MM.1S (cell line): ENCODE data around the gene CLN6.
A peak's percentile ranks its signal among the peaks of the same experiment; 100 is the strongest.

ENCODE experiments used
- DNase-seq: peaks from one replicate; pipeline ENCODE4 v3.0.0-alpha.2; 2015
- H2AFZ ChIP-seq: fragments of 300-600 bp; sonication (generic); 2 replicates; pipeline ENCODE4 v1.6.0; 2016; ENCODE audit warnings: antibody characterized with exemption, low read length
- H3F3A ChIP-seq: fragments of 300-600 bp; sonication (generic); 2 replicates; pipeline ENCODE4 v1.6.1; 2016; ENCODE audit warnings: mild to moderate bottlenecking, antibody characterized with exemption, low read length, moderate library complexity, mixed read lengths; ENCODE audit not compliant: insufficient read depth
- H3K27ac ChIP-seq: fragments of 300-600 bp; sonication (generic); 2 replicates; pipeline ENCODE4 v1.5.1; 2016; ENCODE audit warnings: mild to moderate bottlenecking, low read length
- H3K27me3 ChIP-seq: fragments of 300-600 bp; sonication (generic); replicated peaks from 2 replicates; pipeline ENCODE4 v1.6.0; 2016; ENCODE audit warnings: low read length; ENCODE audit not compliant: insufficient read depth
- H3K36me3 ChIP-seq: fragments of 300-600 bp; sonication (generic); replicated peaks from 2 replicates; pipeline ENCODE4 v1.6.1; 2016; ENCODE audit warnings: mild to moderate bottlenecking, low read length, mixed read lengths; ENCODE audit not compliant: insufficient read depth
- H3K4me1 ChIP-seq: fragments of 300-600 bp; sonication (generic); 2 replicates; pipeline ENCODE4 v1.6.1; 2016; ENCODE audit warnings: low read length, mixed read lengths
- H3K4me2 ChIP-seq: fragments of 300-600 bp; sonication (generic); 2 replicates; pipeline ENCODE4 v1.6.0; 2016; ENCODE audit warnings: low read depth, low read length
- H3K4me3 ChIP-seq: fragments of 300-600 bp; sonication (generic); 2 replicates; pipeline ENCODE4 v1.5.1; 2016; ENCODE audit warnings: low read length, mixed read lengths
- H3K79me2 ChIP-seq: fragments of 300-600 bp; sonication (generic); 2 replicates; pipeline ENCODE4 v1.6.1; 2016; ENCODE audit warnings: mixed run types, low read length, mixed read lengths
- H3K9ac ChIP-seq: fragments of 300-600 bp; sonication (generic); 2 replicates; pipeline ENCODE4 v1.6.1; 2016; ENCODE audit warnings: low read length, mixed read lengths
- H3K9me2 ChIP-seq: fragments of 300-600 bp; sonication (generic); replicated peaks from 2 replicates; pipeline ENCODE4 v1.6.1; 2016; ENCODE audit warnings: mild to moderate bottlenecking, low read length, mixed read lengths; ENCODE audit not compliant: insufficient read depth
- H3K9me3 ChIP-seq: fragments of 300-600 bp; sonication (generic); replicated peaks from 2 replicates; pipeline ENCODE4 v1.6.1; 2016; ENCODE audit warnings: mild to moderate bottlenecking, low read length, mixed read lengths; ENCODE audit not compliant: insufficient read depth
- H4K20me1 ChIP-seq: fragments of 300-600 bp; sonication (generic); 2 replicates; pipeline ENCODE4 v1.6.1; 2016; ENCODE audit warnings: mild to moderate bottlenecking, low read length, moderate library complexity, mixed read lengths; ENCODE audit not compliant: insufficient read depth
- CTCF ChIP-seq: fragments of 300-600 bp; sonication (generic); IDR thresholded peaks from 2 replicates; pipeline ENCODE4 v1.5.1; 2016; ENCODE audit warnings: antibody characterized with exemption, low read length, mixed read lengths
- EZH2 ChIP-seq: fragments of 300-600 bp; sonication (generic); optimal IDR thresholded peaks from 2 replicates; pipeline ENCODE3; 2017; ENCODE audit warnings: low read depth, mild to moderate bottlenecking, antibody characterized with exemption, low read length, mixed read lengths
- EZH2phosphoT487 ChIP-seq: fragments of 300-600 bp; sonication (generic); IDR thresholded peaks from 2 replicates; pipeline ENCODE4 v1.6.1; 2018; ENCODE audit warnings: antibody characterized with exemption, low read length

CLN6 gene

GRCh38 chr15:68258692-68259091 lies 29.2 kb upstream of the CLN6 start:
- Histone ChIP-seq H4K20me1 (no peaks in the 10 kb centered on the region), H2AFZ (no peak overlapping the region), H3K9me3 (no peaks in the 10 kb centered on the region), H3K4me2 (no peak overlapping the region), H3K9ac (no peak overlapping the region), H3K27me3 (no peaks in the 10 kb centered on the region), H3K79me2 (no peaks in the 10 kb centered on the region), H3K27ac (no peak overlapping the region), H3K9me2 (no peaks in the 10 kb centered on the region), H3F3A (peaks cover 9% of the 10 kb centered on the region; the same call in 1 of the 2 replicates), H3K4me1 (peaks cover 6% of the 10 kb centered on the region; the same call in 1 of the 2 replicates), H3K36me3 (no peaks in the 10 kb centered on the region), H3K4me3 (no peak overlapping the region)
- peak; percentile 55 for DNase-seq
- no peak for TF ChIP-seq EZH2
- no peak for TF ChIP-seq CTCF
- no peak for TF ChIP-seq EZH2phosphoT487

GRCh38 chr15:68256675-68257450 lies 27.3 kb upstream of the CLN6 start:
- Histone ChIP-seq H3K27ac (peak overlapping the region; percentile 82), H3K36me3 (no peaks in the 10 kb centered on the region), H2AFZ (peak overlapping the region; percentile 92), H3F3A (peaks cover 9% of the 10 kb centered on the region; the same call in 1 of the 2 replicates), H3K4me2 (peak overlapping the region; percentile 85), H3K27me3 (no peaks in the 10 kb centered on the region), H3K4me3 (peak overlapping the region; percentile 58), H3K4me1 (peaks cover 14% of the 10 kb centered on the region), H3K9me2 (no peaks in the 10 kb centered on the region), H3K9ac (peak overlapping the region; percentile 74), H3K79me2 (no peaks in the 10 kb centered on the region), H4K20me1 (no peaks in the 10 kb centered on the region), H3K9me3 (no peaks in the 10 kb centered on the region)
- peak; percentile 92 for DNase-seq
- no peak for TF ChIP-seq CTCF
- TF ChIP-seq EZH2: no peak
- TF ChIP-seq EZH2phosphoT487: no peak

- Histone ChIP-seq H3K4me1 (peaks cover 14% of the 10 kb centered on the region), H3K9ac (no peak overlapping the region), H2AFZ (peak overlapping the region; percentile 21; the same call in 1 of the 2 replicates), H3F3A (peaks cover 9% of the 10 kb centered on the region; the same call in 1 of the 2 replicates), H3K27ac (no peak overlapping the region), H3K4me2 (peak overlapping the region; percentile 36), H3K79me2 (no peaks in the 10 kb centered on the region), H3K27me3 (no peaks in the 10 kb centered on the region), H3K9me3 (no peaks in the 10 kb centered on the region), H4K20me1 (no peaks in the 10 kb centered on the region), H3K9me2 (no peaks in the 10 kb centered on the region), H3K4me3 (peak overlapping the region; percentile 11; the same call in 1 of the 2 replicates), H3K36me3 (no peaks in the 10 kb centered on the region)
- TF ChIP-seq EZH2 (no peak), CTCF (peak; percentile 90)
- peak; percentile 88 for DNase-seq
Observed at GRCh38 chr15:68252925-68253534, 23.5 kb upstream of the CLN6 start.
